Endothelial cell of umbilical vein (primary cell): ENCODE measurements around the gene ZFYVE28. TPM values are rescaled to one million over a fixed set of nuclear protein-coding genes. Genes with fewer than 3 reads are reported as not detected.

Experiments
- BruUV-seq: library from RNA; stranded (reverse); fragments of 400-500 nt; replicated peaks from 2 replicates; lab custom pipeline; 2021; lab: Mats Ljungman, UMichigan
- CTCF ChIA-PET: fragments of 300-600, 350-600 bp; sonication (Branson Sonifier 250); formaldehyde crosslinking; loops from one replicate; lab custom pipeline; 2021; ENCODE audit warnings: antibody characterized with exemption, inconsistent platforms; lab: Charles Lee
- POLR2A ChIA-PET: fragments of 300-600, 350-600 bp; sonication (Branson Sonifier 250); formaldehyde crosslinking; loops from one replicate; lab custom pipeline; 2021; ENCODE audit warnings: antibody characterized with exemption, inconsistent platforms; lab: Charles Lee
- DNase-seq: peaks from one replicate; pipeline ENCODE4 v3.0.0-alpha.2; 2011; ENCODE audit warnings: low read depth, low spot score
- FAIRE-seq: peaks from 2 replicates; lab custom pipeline; 2011; peaks lifted over from hg19 to GRCh38; lab: Jason Lieb, UNC
- H2AFZ ChIP-seq: 2 replicates; pipeline ENCODE4 v1.6.0; 2012; ENCODE audit warnings: low read depth, low read length, control low read depth, inconsistent platforms
- H3K27ac ChIP-seq: 2 replicates; pipeline ENCODE4 v1.5.1; 2011; ENCODE audit warnings: low read depth, mild to moderate bottlenecking, control low read depth, low read length, moderate library complexity; ENCODE audit not compliant: insufficient read depth
- H3K27me3 ChIP-seq, 2 experiments: 2 replicates each; pipeline versions ENCODE4 v1.6.0 to v1.6.1; 2011; ENCODE audit warnings: low read length in 2 of 2, mixed read lengths in 1 of 2; ENCODE audit not compliant: control insufficient read depth in 2 of 2, insufficient read depth in 2 of 2
- H3K36me3 ChIP-seq, 2 experiments: 2 replicates in 1 of 2; 3 replicates in 1 of 2; pipeline ENCODE4 v1.5.1; 2011; ENCODE audit warnings: low read length in 2 of 2, mild to moderate bottlenecking in 1 of 2, moderate library complexity in 1 of 2; ENCODE audit not compliant: control insufficient read depth in 2 of 2, insufficient read depth in 2 of 2; ENCODE audit errors: extremely low read depth in 1 of 2
- H3K4me1 ChIP-seq: 3 replicates; pipeline ENCODE4 v1.5.1; 2011; ENCODE audit warnings: mild to moderate bottlenecking, low read length; ENCODE audit not compliant: control insufficient read depth, insufficient read depth; ENCODE audit errors: extremely low read depth
- H3K4me2 ChIP-seq: 2 replicates; pipeline ENCODE4 v1.6.1; 2011; ENCODE audit warnings: low read length, control low read depth, mixed read lengths; ENCODE audit not compliant: insufficient read depth
- H3K4me3 ChIP-seq, 3 experiments: fragments of 200-600 bp in 1 of 3; sonication (generic), shearing (Covaris generic) in 1 of 3; replicated peaks in 1 of 3; 2 replicates each; pipeline ENCODE4 v1.5.1; 2011 to 2016; ENCODE audit warnings: control low read depth in 3 of 3, low read length in 3 of 3, mild to moderate bottlenecking in 2 of 3, inconsistent platforms in 1 of 3, low read depth in 1 of 3, moderate library complexity in 1 of 3; ENCODE audit not compliant: insufficient read depth in 1 of 3
- H3K79me2 ChIP-seq: 2 replicates; pipeline ENCODE4 v1.6.0; 2012; ENCODE audit warnings: low read length, inconsistent platforms; ENCODE audit not compliant: control insufficient read depth, insufficient read depth
- H3K9ac ChIP-seq: replicated peaks from 2 replicates; pipeline ENCODE3; 2011; ENCODE audit warnings: low read length, control low read depth; ENCODE audit not compliant: insufficient read depth; ENCODE audit errors: extremely low read depth
- H3K9me1 ChIP-seq: replicated peaks from 3 replicates; pipeline ENCODE4 v1.6.0; 2011; ENCODE audit warnings: mild to moderate bottlenecking, low read length; ENCODE audit not compliant: control insufficient read depth, insufficient read depth; ENCODE audit errors: extremely low read depth
- H3K9me3 ChIP-seq: replicated peaks from 2 replicates; pipeline ENCODE4 v1.5.1; 2012; ENCODE audit warnings: low read length, inconsistent platforms; ENCODE audit not compliant: control insufficient read depth, insufficient read depth
- H4K20me1 ChIP-seq: replicated peaks from 2 replicates; pipeline ENCODE3; 2011; ENCODE audit warnings: mild to moderate bottlenecking, low read length; ENCODE audit not compliant: control insufficient read depth, insufficient read depth; ENCODE audit errors: extremely low read depth
- EZH2 ChIP-seq: IDR thresholded peaks from 2 replicates; pipeline ENCODE4 v1.6.1; 2012; ENCODE audit warnings: borderline replicate concordance, low read depth, mild to moderate bottlenecking, moderate library complexity, low read length, inconsistent platforms; ENCODE audit not compliant: severe bottlenecking
- FOS ChIP-seq: IDR thresholded peaks from 2 replicates; pipeline ENCODE4 v1.6.1; 2011; ENCODE audit warnings: mild to moderate bottlenecking, low read length, moderate library complexity, borderline replicate concordance; ENCODE audit not compliant: insufficient read depth
- GATA2 ChIP-seq: IDR thresholded peaks from 2 replicates; pipeline ENCODE4 v1.7.0; 2011; ENCODE audit warnings: low read depth, mild to moderate bottlenecking, moderate library complexity, mixed read lengths, low read length; ENCODE audit not compliant: insufficient read length, insufficient read depth
- JUN ChIP-seq: IDR thresholded peaks from 2 replicates; pipeline ENCODE4 v1.6.1; 2011; ENCODE audit warnings: borderline replicate concordance, low read depth; ENCODE audit not compliant: insufficient read length, insufficient read depth
- MYC ChIP-seq: IDR thresholded peaks from one replicate; pipeline ENCODE4 v1.6.1; 2011; ENCODE audit warnings: mild to moderate bottlenecking, low read depth, low read length
- POLR2A ChIP-seq: IDR thresholded peaks from 2 replicates; pipeline ENCODE4 v1.6.1; 2012; ENCODE audit warnings: low read depth, mild to moderate bottlenecking, control low read depth, low read length
- POLR2AphosphoS5 ChIP-seq: IDR thresholded peaks from 2 replicates; pipeline ENCODE4 v1.6.1; 2012; ENCODE audit warnings: low read depth, mild to moderate bottlenecking, control low read depth, low read length, moderate library complexity; ENCODE audit not compliant: insufficient read depth
- dilution Hi-C: fragments of 300-500 bp; cut with MboI; formaldehyde crosslinking; loops from one replicate; pipeline ENCODE4 v1.15.0; 2019; ENCODE audit warnings: low sequenced_read_pairs; ENCODE audit not compliant: extremely low pct_ligation_motif_present
- intact Hi-C: fragments of 100-400 bp; cut with micrococcal nuclease; formaldehyde crosslinking; loops from one replicate; pipeline ENCODE4 v1.10.0; 2022
- polyA plus RNA-seq, 4 experiments: library from polyadenylated mRNA; depleted of rRNA in 3 of 4; stranded (reverse) in 3 of 4; unstranded in 1 of 4; fragments of >200 nt; gene quantifications; 2 replicates each; pipeline versions ENCODE4 v1.2.1 to v1.2.3, GENCODE V29; 2011 to 2012; ENCODE audit warnings: missing spikeins in 1 of 4
- total RNA-seq: library from RNA; stranded (reverse); gene quantifications from 2 replicates; pipeline ENCODE4 v1.2.3, GENCODE V29; 2021
- TF ChIP-seq, protein P1 (sequence below), 2 donors: IDR thresholded peaks; 1 replicate in 1 of 2; 2 replicates in 1 of 2; pipeline ENCODE4 v1.5.1; 2011; ENCODE audit warnings: low read length in 2 of 2, mild to moderate bottlenecking in 2 of 2, moderate library complexity in 2 of 2, control low read depth in 1 of 2, inconsistent platforms in 1 of 2, low read depth in 1 of 2; ENCODE audit not compliant: insufficient read depth in 1 of 2; ENCODE audit errors: extremely low read depth in 1 of 2
- TF ChIP-seq, protein P2 (sequence below): IDR thresholded peaks from 2 replicates; pipeline ENCODE4 v1.6.1; 2011; ENCODE audit not compliant: insufficient read depth, insufficient read length

ZFYVE28 gene
- total and polyA plus RNA-seq, 2 donors (not counting 3 experiments of a cell fraction or from before 2014, with no cell fraction given): 5.8 to 7.1 TPM

DNA sequence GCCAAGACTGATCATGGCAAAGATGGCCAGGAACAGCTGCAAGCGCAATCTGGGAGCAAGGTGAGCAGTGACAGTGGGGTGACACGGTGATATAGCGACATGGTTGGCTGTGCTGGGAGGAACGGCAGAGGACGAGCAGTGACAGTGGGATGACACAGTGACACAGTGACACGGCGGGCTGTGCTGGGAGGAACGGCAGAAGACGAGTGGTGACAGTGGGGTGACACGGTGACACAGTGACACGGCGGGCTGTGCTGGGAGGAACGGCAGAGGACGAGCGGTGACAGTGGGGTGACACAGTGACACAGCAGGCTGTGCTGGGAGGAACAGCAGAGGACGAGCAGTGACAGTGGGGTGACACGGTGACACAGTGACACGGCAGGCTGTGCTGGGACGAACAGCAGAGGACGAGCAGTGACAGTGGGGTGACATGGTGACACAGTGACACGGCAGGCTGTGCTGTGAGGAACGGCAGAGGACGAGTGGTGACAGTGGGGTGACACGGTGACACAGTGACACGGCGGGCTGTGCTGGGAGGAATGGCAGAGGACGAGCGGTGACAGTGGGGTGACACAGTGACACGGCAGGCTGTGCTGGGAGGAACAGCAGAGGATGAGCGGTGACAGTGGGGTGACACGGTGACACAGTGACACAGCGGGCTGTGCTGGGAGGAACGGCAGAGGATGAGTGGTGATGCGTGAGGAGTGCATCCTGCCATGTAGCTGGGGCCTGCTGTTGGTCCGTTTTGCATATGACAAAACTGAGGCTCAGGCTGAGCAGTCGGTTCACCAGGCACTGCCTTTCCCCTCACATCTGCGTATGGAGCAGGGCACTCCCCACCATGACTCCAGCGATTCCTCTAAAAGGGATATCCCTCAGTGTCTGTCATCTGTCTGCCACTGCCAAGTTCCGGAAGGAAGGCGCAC is 120.6 kb downstream of the ZFYVE28 start:
- Histone ChIP-seq H3K9ac (no peak overlapping the region), H3K4me3 (no peak overlapping the region), H3K9me1 (no peaks in the 10 kb centered on the region), H3K27ac (no peak overlapping the region), H3K27me3 (no peaks in the 10 kb centered on the region), H3K4me2 (no peak overlapping the region), H3K36me3 (no peaks in the 10 kb centered on the region), H2AFZ (no peak overlapping the region), H3K4me1 (no peaks in the 10 kb centered on the region), H3K9me3 (no peaks in the 10 kb centered on the region), H3K79me2 (no peaks in the 10 kb centered on the region), H4K20me1 (no peaks in the 10 kb centered on the region)
- intact Hi-C loops (no loop called here), dilution Hi-C loops (no loop called here)
- ChIA-PET POLR2A (interaction anchor here (0.6 kb wide), 1 partner anchor 73 kb away, joined by 4 read pairs; no protein-coding TSS in a partner anchor), CTCF (no interaction called here)
- DNase-seq (no peak), FAIRE-seq (no peak)
- TF ChIP-seq, protein P1, sequence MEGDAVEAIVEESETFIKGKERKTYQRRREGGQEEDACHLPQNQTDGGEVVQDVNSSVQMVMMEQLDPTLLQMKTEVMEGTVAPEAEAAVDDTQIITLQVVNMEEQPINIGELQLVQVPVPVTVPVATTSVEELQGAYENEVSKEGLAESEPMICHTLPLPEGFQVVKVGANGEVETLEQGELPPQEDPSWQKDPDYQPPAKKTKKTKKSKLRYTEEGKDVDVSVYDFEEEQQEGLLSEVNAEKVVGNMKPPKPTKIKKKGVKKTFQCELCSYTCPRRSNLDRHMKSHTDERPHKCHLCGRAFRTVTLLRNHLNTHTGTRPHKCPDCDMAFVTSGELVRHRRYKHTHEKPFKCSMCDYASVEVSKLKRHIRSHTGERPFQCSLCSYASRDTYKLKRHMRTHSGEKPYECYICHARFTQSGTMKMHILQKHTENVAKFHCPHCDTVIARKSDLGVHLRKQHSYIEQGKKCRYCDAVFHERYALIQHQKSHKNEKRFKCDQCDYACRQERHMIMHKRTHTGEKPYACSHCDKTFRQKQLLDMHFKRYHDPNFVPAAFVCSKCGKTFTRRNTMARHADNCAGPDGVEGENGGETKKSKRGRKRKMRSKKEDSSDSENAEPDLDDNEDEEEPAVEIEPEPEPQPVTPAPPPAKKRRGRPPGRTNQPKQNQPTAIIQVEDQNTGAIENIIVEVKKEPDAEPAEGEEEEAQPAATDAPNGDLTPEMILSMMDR (IDR thresholded peaks at IDR 0.05; ENCODE audit: extremely low read depth in 1 of 2, insufficient read depth in 1 of 2, low read depth in 1 of 2, low read length in 2 of 2): no peak
- TF ChIP-seq POLR2AphosphoS5: no peak
- TF ChIP-seq, protein P2, sequence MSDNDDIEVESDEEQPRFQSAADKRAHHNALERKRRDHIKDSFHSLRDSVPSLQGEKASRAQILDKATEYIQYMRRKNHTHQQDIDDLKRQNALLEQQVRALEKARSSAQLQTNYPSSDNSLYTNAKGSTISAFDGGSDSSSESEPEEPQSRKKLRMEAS: no peak
- no peak for TF ChIP-seq FOS
- TF ChIP-seq POLR2A: no peak
- TF ChIP-seq JUN: no peak
- no peak for TF ChIP-seq EZH2
- no peak for TF ChIP-seq GATA2
- TF ChIP-seq MYC: no peak
- no TSS peak for BruUV-seq
